ENCODE measurements around the gene KCNE3.
A peak's percentile ranks its signal among the peaks of the same experiment; 100 is the strongest.

The KCNE3 gene

GRCh38 chr11:74471668-74472429 is 4.5 kb upstream of the KCNE3 start:
- no peak for DNase-seq (ENCODE audit: low spot score)

- no peak for DNase-seq (ENCODE audit: low spot score)
Measured at GRCh38 chr11:74471037-74471436, 3.7 kb upstream of the KCNE3 start.

- DNase-seq (ENCODE audit: low spot score), result no peak
Measured at GRCh38 chr11:74470526-74470925, 3.2 kb upstream of the KCNE3 start.

- no peak for DNase-seq (ENCODE audit: low spot score)
Measured at GRCh38 chr11:74468936-74469335, 1.6 kb upstream of the KCNE3 start.

- no peak for DNase-seq (ENCODE audit: low spot score)
Measured at GRCh38 chr11:74468521-74468920, 1.2 kb upstream of the KCNE3 start.

GRCh38 chr11:74468058-74468457 is 709 bp upstream of the KCNE3 start:
- DNase-seq (ENCODE audit: low spot score), result no peak

- peak; percentile 74 for DNase-seq (ENCODE audit: low spot score)
Measured at GRCh38 chr11:74465291-74465708, 2.0 kb downstream of the KCNE3 start.

- no peak for DNase-seq (ENCODE audit: low spot score)
Measured at GRCh38 chr11:74464746-74465145, 2.6 kb downstream of the KCNE3 start.

- no peak for DNase-seq (ENCODE audit: low spot score)
Measured at GRCh38 chr11:74463216-74463615, 4.1 kb downstream of the KCNE3 start.

- DNase-seq (ENCODE audit: low spot score), result no peak
Measured at GRCh38 chr11:74462631-74463030, 4.7 kb downstream of the KCNE3 start.

- no peak for DNase-seq (ENCODE audit: low spot score)
Measured at GRCh38 chr11:74462009-74462408, 5.3 kb downstream of the KCNE3 start.

GRCh38 chr11:74460481-74461154 is 6.7 kb downstream of the KCNE3 start:
- no peak for DNase-seq (ENCODE audit: low spot score)

GRCh38 chr11:74460065-74460464 is 7.3 kb downstream of the KCNE3 start:
- DNase-seq (ENCODE audit: low spot score), result no peak

GRCh38 chr11:74459584-74459983 is 7.8 kb downstream of the KCNE3 start:
- DNase-seq (ENCODE audit: low spot score), result no peak

- no peak for DNase-seq (ENCODE audit: low spot score)
Measured at GRCh38 chr11:74457356-74457755, 10.0 kb downstream of the KCNE3 start.

GRCh38 chr11:74453373-74453975 is 13.9 kb downstream of the KCNE3 start:
- DNase-seq (ENCODE audit: low spot score), result peak; percentile 56

GRCh38 chr11:74452366-74452765 is 15.0 kb downstream of the KCNE3 start:
- no peak for DNase-seq (ENCODE audit: low spot score)

GRCh38 chr11:74450318-74450717 is 17.0 kb downstream of the KCNE3 start:
- no peak for DNase-seq (ENCODE audit: low spot score)

- peak; percentile 69 for DNase-seq (ENCODE audit: low spot score)
Measured at GRCh38 chr11:74449369-74449931, 17.9 kb downstream of the KCNE3 start.

- no peak for DNase-seq (ENCODE audit: low spot score)
Measured at GRCh38 chr11:74447720-74448119, 19.6 kb downstream of the KCNE3 start.

GRCh38 chr11:74446532-74446938 is 20.8 kb downstream of the KCNE3 start:
- DNase-seq (ENCODE audit: low spot score), result no peak

GRCh38 chr11:74444173-74444826 is 23.0 kb downstream of the KCNE3 start:
- DNase-seq (ENCODE audit: low spot score), result no peak

Data from LoVo (cell line).